Stimulated activated naive CD8-positive, alpha-beta T cell treated with anti-CD3 and anti-CD28 coated beads, Interleukin-15, amount 100 ng/mL, for 72 hours (primary cell): Measurements from ENCODE around the gene NOMO2.
"Not testable (repeated sequence)": the region's sequence is repeated elsewhere in the genome, so short reads cannot be mapped to it uniquely, and the experiment has no call there.

Experiments used
- ATAC-seq: fragments of 150-1000 bp; cut with Tn5 transposase; 2 replicates; pipeline ENCODE4 v1.10.0; 2021; ENCODE audit warnings: mild to moderate bottlenecking, moderate library complexity
- DNase-seq, 2 donors: peaks; one replicate each; pipeline ENCODE4 v3.0.0; 2021 to 2022
- H3K27ac Mint-ChIP-seq, 2 donors: one replicate each; pipeline ENCODE4 v1.8.0; 2022; ENCODE audit warnings: mild to moderate bottlenecking in 2 of 2, mixed read lengths in 2 of 2, moderate library complexity in 2 of 2
- H3K27me3 Mint-ChIP-seq: one replicate; pipeline ENCODE4 v1.8.0; 2022; ENCODE audit warnings: mixed read lengths
- H3K4me1 Mint-ChIP-seq: one replicate; pipeline ENCODE4 v1.8.0; 2022; ENCODE audit warnings: mild to moderate bottlenecking, mixed read lengths
- H3K4me3 Mint-ChIP-seq, 2 donors: one replicate each; pipeline ENCODE4 v1.8.0; 2022; ENCODE audit warnings: mild to moderate bottlenecking in 2 of 2, mixed read lengths in 2 of 2, moderate library complexity in 1 of 2
- H3K9me3 Mint-ChIP-seq, 2 donors: one replicate each; pipeline ENCODE4 v1.8.0; 2022; ENCODE audit warnings: mixed read lengths in 2 of 2

NOMO2 gene

GRCh38 chr16:18544232-18545081, 17.4 kb downstream of the NOMO2 start:
- H3K27ac Mint-ChIP-seq, H3K4me1 Mint-ChIP-seq, DNase-seq, H3K4me3 Mint-ChIP-seq, ATAC-seq, H3K27me3 Mint-ChIP-seq, H3K9me3 Mint-ChIP-seq: not testable (repeated sequence)

- H3K27ac Mint-ChIP-seq, ATAC-seq, H3K27me3 Mint-ChIP-seq, H3K4me1 Mint-ChIP-seq, DNase-seq, H3K4me3 Mint-ChIP-seq, H3K9me3 Mint-ChIP-seq: not testable (repeated sequence)
Observed at GRCh38 chr16:18541912-18542311, 20.0 kb downstream of the NOMO2 start.

GRCh38 chr16:18537004-18537403, 24.9 kb downstream of the NOMO2 start:
- not testable (repeated sequence) for H3K4me3 Mint-ChIP-seq, H3K9me3 Mint-ChIP-seq, H3K27me3 Mint-ChIP-seq, H3K27ac Mint-ChIP-seq, DNase-seq, H3K4me1 Mint-ChIP-seq
- ATAC-seq: peak; percentile 48

GRCh38 chr16:18535519-18536168, 26.3 kb downstream of the NOMO2 start:
- H3K9me3 Mint-ChIP-seq, H3K4me3 Mint-ChIP-seq, ATAC-seq, DNase-seq, H3K4me1 Mint-ChIP-seq, H3K27me3 Mint-ChIP-seq: not testable (repeated sequence)
- peak overlapping the region in 1 of 2 donors; percentile 90 for H3K27ac Mint-ChIP-seq

GRCh38 chr16:18534308-18534707, 27.6 kb downstream of the NOMO2 start:
- not testable (repeated sequence) for H3K4me3 Mint-ChIP-seq, ATAC-seq, H3K4me1 Mint-ChIP-seq, H3K27me3 Mint-ChIP-seq, H3K27ac Mint-ChIP-seq, H3K9me3 Mint-ChIP-seq, DNase-seq

- not testable (repeated sequence) for ATAC-seq, H3K4me1 Mint-ChIP-seq, H3K27me3 Mint-ChIP-seq, H3K9me3 Mint-ChIP-seq, H3K27ac Mint-ChIP-seq, DNase-seq, H3K4me3 Mint-ChIP-seq
Observed at GRCh38 chr16:18531323-18531722, 30.6 kb downstream of the NOMO2 start.

- H3K4me1 Mint-ChIP-seq: not testable (repeated sequence)
Observed at GRCh38 chr16:18530329-18530728, 31.6 kb downstream of the NOMO2 start.

GRCh38 chr16:18526547-18526946, 35.4 kb downstream of the NOMO2 start:
- not testable (repeated sequence) for H3K4me1 Mint-ChIP-seq, H3K9me3 Mint-ChIP-seq, H3K27me3 Mint-ChIP-seq, ATAC-seq, DNase-seq, H3K4me3 Mint-ChIP-seq
- peak overlapping the region in 1 of 2 donors; percentile 33 for H3K27ac Mint-ChIP-seq

More at GRCh38 chr16:18530329-18530728, 31.6 kb downstream of the NOMO2 start:
- not testable (repeated sequence) for H3K27me3 Mint-ChIP-seq, H3K4me3 Mint-ChIP-seq, H3K27ac Mint-ChIP-seq, DNase-seq, H3K9me3 Mint-ChIP-seq, ATAC-seq

- not testable (repeated sequence) for H3K27ac Mint-ChIP-seq, H3K27me3 Mint-ChIP-seq, H3K9me3 Mint-ChIP-seq, DNase-seq, ATAC-seq, H3K4me1 Mint-ChIP-seq, H3K4me3 Mint-ChIP-seq
Observed at GRCh38 chr16:18525882-18526482, 35.9 kb downstream of the NOMO2 start.

- not testable (repeated sequence) for H3K27ac Mint-ChIP-seq, H3K9me3 Mint-ChIP-seq, H3K27me3 Mint-ChIP-seq, H3K4me3 Mint-ChIP-seq, ATAC-seq, H3K4me1 Mint-ChIP-seq, DNase-seq
Observed at GRCh38 chr16:18522637-18523036, 39.3 kb downstream of the NOMO2 start.

- H3K9me3 Mint-ChIP-seq, H3K4me1 Mint-ChIP-seq, H3K27ac Mint-ChIP-seq, DNase-seq, H3K27me3 Mint-ChIP-seq, H3K4me3 Mint-ChIP-seq, ATAC-seq: not testable (repeated sequence)
Observed at GRCh38 chr16:18521445-18522181, 40.3 kb downstream of the NOMO2 start.

GRCh38 chr16:18518536-18519283, 43.2 kb downstream of the NOMO2 start:
- not testable (repeated sequence) for ATAC-seq, DNase-seq

GRCh38 chr16:18498430-18498829, 63.5 kb downstream of the NOMO2 start:
- H3K27me3 Mint-ChIP-seq, H3K27ac Mint-ChIP-seq, ATAC-seq, H3K4me1 Mint-ChIP-seq, H3K4me3 Mint-ChIP-seq, H3K9me3 Mint-ChIP-seq, DNase-seq: not testable (repeated sequence)

More at GRCh38 chr16:18518536-18519283, 43.2 kb downstream of the NOMO2 start:
- not testable (repeated sequence) for H3K27me3 Mint-ChIP-seq, H3K4me1 Mint-ChIP-seq, H3K27ac Mint-ChIP-seq, H3K9me3 Mint-ChIP-seq, H3K4me3 Mint-ChIP-seq

- not testable (repeated sequence) for H3K27ac Mint-ChIP-seq, H3K4me1 Mint-ChIP-seq
Observed at GRCh38 chr16:18497032-18497431, 64.9 kb downstream of the NOMO2 start.

More at GRCh38 chr16:18497032-18497431, 64.9 kb downstream of the NOMO2 start:
- not testable (repeated sequence) for H3K27me3 Mint-ChIP-seq, ATAC-seq, H3K9me3 Mint-ChIP-seq, DNase-seq, H3K4me3 Mint-ChIP-seq
